Gastroesophageal sphincter (tissue), 4 donors: Measurements from ENCODE around the gene RASGRP3. TPM values are rescaled to one million over a fixed set of nuclear protein-coding genes. Genes with fewer than 3 reads are reported as not detected.

Experiments used
- ATAC-seq: fragments of 150-250 bp; one replicate; pipeline ENCODE4 v1.9.1; 2016; ENCODE audit warnings: mild to moderate bottlenecking, moderate library complexity
- H3K27ac ChIP-seq, 4 donors: fragments of 200-600 bp; sonication (generic) in 3 of 4; 1 replicate in 3 of 4; 2 replicates in 1 of 4; pipeline ENCODE4 v1.5.1; 2016 to 2019
- H3K27me3 ChIP-seq: fragments of 200-600 bp; sonication (generic); one replicate; pipeline ENCODE4 v1.5.1; 2019
- H3K36me3 ChIP-seq, 2 donors: fragments of 200-600 bp; sonication (generic); one replicate each; pipeline ENCODE4 v1.5.1; 2019; ENCODE audit warnings: control low read depth in 1 of 2
- H3K4me1 ChIP-seq, 3 donors: fragments of 200-600 bp; sonication (generic); 1 replicate in 2 of 3; 2 replicates in 1 of 3; pipeline ENCODE4 v1.5.1; 2016 to 2019; ENCODE audit warnings: control low read depth in 2 of 3
- H3K4me3 ChIP-seq, 2 donors: fragments of 200-600 bp; sonication (generic); one replicate each; pipeline ENCODE4 v1.5.1; 2019; ENCODE audit warnings: mild to moderate bottlenecking in 1 of 2, moderate library complexity in 1 of 2
- H3K9me3 ChIP-seq, 3 donors: fragments of 200-600 bp; sonication (generic); one replicate each; pipeline ENCODE4 v1.5.1; 2017 to 2019; ENCODE audit warnings: control low read depth in 2 of 3
- EP300 ChIP-seq: sonication (generic); formaldehyde crosslinking; IDR thresholded peaks from one replicate; pipeline ENCODE4 v1.6.1; 2017; ENCODE audit warnings: antibody characterized with exemption, mild to moderate bottlenecking
- POLR2A ChIP-seq, 2 donors: fragments of 450-650 bp; IDR thresholded peaks; one replicate each; pipeline ENCODE4 v1.6.1; 2017; ENCODE audit warnings: antibody characterized with exemption in 2 of 2, mild to moderate bottlenecking in 2 of 2, moderate library complexity in 1 of 2
- POLR2AphosphoS5 ChIP-seq: sonication (generic); formaldehyde crosslinking; IDR thresholded peaks from one replicate; pipeline ENCODE4 v1.6.1; 2017; ENCODE audit warnings: antibody characterized with exemption
- WGBS, 2 donors: methylation state at CpG; one replicate each; pipeline ENCODE4 v1.1.5; 2018; ENCODE audit warnings: low coverage in 1 of 2; 5-methylcytosine and 5-hydroxymethylcytosine counted together
- total RNA-seq, 4 donors: library from RNA; depleted of rRNA; stranded (reverse); fragments of >200 nt; gene quantifications; one replicate each; pipeline ENCODE4 v1.1.0, GENCODE V29; 2016
- TF ChIP-seq, protein P1 (sequence below), 4 experiments: fragments of 200-600 bp in 2 of 4; fragments of 450-650 bp in 2 of 4; sonication (generic) in 1 of 4; IDR thresholded peaks; one replicate each; pipeline ENCODE4 v1.5.1; 2017 to 2019; ENCODE audit warnings: antibody characterized with exemption in 4 of 4, mild to moderate bottlenecking in 2 of 4, moderate library complexity in 2 of 4

RASGRP3 gene
- total RNA-seq, 4 donors from 2014 or later: 2.6 to 23.3 (median 8.3) TPM

- H3K4me3 ChIP-seq: no peak overlapping the region
- ATAC-seq: no peak
- no peak for TF ChIP-seq POLR2AphosphoS5
- TF ChIP-seq, protein P1, sequence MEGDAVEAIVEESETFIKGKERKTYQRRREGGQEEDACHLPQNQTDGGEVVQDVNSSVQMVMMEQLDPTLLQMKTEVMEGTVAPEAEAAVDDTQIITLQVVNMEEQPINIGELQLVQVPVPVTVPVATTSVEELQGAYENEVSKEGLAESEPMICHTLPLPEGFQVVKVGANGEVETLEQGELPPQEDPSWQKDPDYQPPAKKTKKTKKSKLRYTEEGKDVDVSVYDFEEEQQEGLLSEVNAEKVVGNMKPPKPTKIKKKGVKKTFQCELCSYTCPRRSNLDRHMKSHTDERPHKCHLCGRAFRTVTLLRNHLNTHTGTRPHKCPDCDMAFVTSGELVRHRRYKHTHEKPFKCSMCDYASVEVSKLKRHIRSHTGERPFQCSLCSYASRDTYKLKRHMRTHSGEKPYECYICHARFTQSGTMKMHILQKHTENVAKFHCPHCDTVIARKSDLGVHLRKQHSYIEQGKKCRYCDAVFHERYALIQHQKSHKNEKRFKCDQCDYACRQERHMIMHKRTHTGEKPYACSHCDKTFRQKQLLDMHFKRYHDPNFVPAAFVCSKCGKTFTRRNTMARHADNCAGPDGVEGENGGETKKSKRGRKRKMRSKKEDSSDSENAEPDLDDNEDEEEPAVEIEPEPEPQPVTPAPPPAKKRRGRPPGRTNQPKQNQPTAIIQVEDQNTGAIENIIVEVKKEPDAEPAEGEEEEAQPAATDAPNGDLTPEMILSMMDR (IDR thresholded peaks at IDR 0.05): no peak
- no peak for TF ChIP-seq EP300
- no peak for TF ChIP-seq POLR2A (IDR thresholded peaks at IDR 0.05)
- no peaks in the 10 kb centered on the region for H3K4me1 ChIP-seq
- no peaks in the 10 kb centered on the region for H3K27me3 ChIP-seq
- no peak overlapping the region for H3K27ac ChIP-seq
- no peaks in the 10 kb centered on the region for H3K36me3 ChIP-seq
- no peaks in the 10 kb centered on the region for H3K9me3 ChIP-seq
These were observed 20.8 kb downstream of the RASGRP3 start for GRCh38 chr2:33497221-33497650.

- no peaks in the 10 kb centered on the region for H3K4me1 ChIP-seq
- no peak for TF ChIP-seq POLR2A (IDR thresholded peaks at IDR 0.05)
- TF ChIP-seq EP300: no peak
- no peak for TF ChIP-seq POLR2AphosphoS5
- TF ChIP-seq, protein P1 (IDR thresholded peaks at IDR 0.05): no peak
- H3K27ac ChIP-seq: no peak overlapping the region
- no peaks in the 10 kb centered on the region for H3K27me3 ChIP-seq
- 66 to 91% methylated on average over 5 of the region's 5 CpGs for WGBS, 2 donors
- no peaks in the 10 kb centered on the region for H3K36me3 ChIP-seq
- no peak for ATAC-seq
- H3K9me3 ChIP-seq: no peaks in the 10 kb centered on the region
- H3K4me3 ChIP-seq: no peak overlapping the region
These were observed 22.0 kb downstream of the RASGRP3 start for GRCh38 chr2:33498291-33498956.

GRCh38 chr2:33500177-33500576, 23.7 kb downstream of the RASGRP3 start:
- Histone ChIP-seq H3K4me3 (no peak overlapping the region), H3K9me3 (no peaks in the 10 kb centered on the region), H3K27ac (no peak overlapping the region), H3K4me1 (no peaks in the 10 kb centered on the region), H3K36me3 (no peaks in the 10 kb centered on the region), H3K27me3 (no peaks in the 10 kb centered on the region)
- TF ChIP-seq, protein P1 (IDR thresholded peaks at IDR 0.05): no peak
- no peak for TF ChIP-seq POLR2A (IDR thresholded peaks at IDR 0.05)
- ATAC-seq: no peak
- 88 to 100% methylated on average over 1 to 5 of the region's 5 CpGs for WGBS, 2 donors

DNA sequence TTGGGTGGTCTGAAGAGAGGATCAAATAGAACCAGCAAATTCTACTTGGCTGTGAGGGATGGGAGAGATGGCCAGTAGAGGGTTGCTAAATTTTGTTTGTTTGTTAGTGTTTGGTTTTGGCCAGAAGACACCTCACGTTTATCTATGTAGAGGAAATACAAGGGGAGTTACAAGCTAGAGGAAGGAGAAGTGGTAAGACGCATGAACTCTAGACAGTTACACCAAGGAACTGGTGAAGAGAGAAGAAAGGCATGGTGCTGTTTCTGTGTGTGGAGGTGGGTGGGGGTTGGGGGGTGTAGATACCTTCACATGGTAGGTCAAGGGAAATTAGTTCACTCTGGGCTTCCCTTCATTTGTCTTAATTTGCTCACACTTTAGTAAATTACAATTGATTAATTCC, 25.6 kb downstream of the RASGRP3 start:
- WGBS, 2 donors: 88 to 90% methylated on average over 2 of the region's 2 CpGs
- TF ChIP-seq POLR2A (IDR thresholded peaks at IDR 0.05) (no peak), POLR2AphosphoS5 (no peak), EP300 (no peak)
- TF ChIP-seq, protein P1 (IDR thresholded peaks at IDR 0.05): no peak
- no peaks in the 10 kb centered on the region for H3K4me1 ChIP-seq
- H3K9me3 ChIP-seq: no peaks in the 10 kb centered on the region
- H3K27me3 ChIP-seq: no peaks in the 10 kb centered on the region
- no peak for ATAC-seq
- no peak overlapping the region for H3K4me3 ChIP-seq
- no peaks in the 10 kb centered on the region for H3K36me3 ChIP-seq
- H3K27ac ChIP-seq: no peak overlapping the region

DNA sequence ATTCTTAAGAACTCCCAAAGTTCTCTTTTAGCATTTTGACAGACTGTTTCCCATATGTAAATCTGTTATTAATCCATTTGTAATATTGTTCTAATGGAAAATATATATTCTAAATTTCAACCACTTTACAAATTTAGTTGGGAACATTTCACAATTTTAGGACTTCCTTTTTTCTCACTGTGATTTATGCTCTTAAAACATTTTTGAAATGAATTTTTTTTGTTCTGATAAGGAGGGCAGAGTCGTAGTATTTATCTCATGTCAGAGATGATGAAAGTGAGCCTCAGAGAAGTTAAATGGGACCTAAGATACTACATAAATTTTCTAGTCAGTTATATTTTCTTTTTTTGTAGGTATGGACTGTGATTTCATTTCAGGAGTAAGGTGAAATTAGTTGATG, 26.6 kb downstream of the RASGRP3 start:
- TF ChIP-seq EP300 (no peak), POLR2AphosphoS5 (no peak), POLR2A (IDR thresholded peaks at IDR 0.05) (no peak)
- TF ChIP-seq, protein P1 (IDR thresholded peaks at IDR 0.05): no peak
- H3K9me3 ChIP-seq: no peaks in the 10 kb centered on the region
- H3K36me3 ChIP-seq: no peaks in the 10 kb centered on the region
- H3K27ac ChIP-seq: no peak overlapping the region
- no peak overlapping the region for H3K4me3 ChIP-seq
- no peaks in the 10 kb centered on the region for H3K4me1 ChIP-seq
- WGBS, 2 donors: 67 to 89% methylated on average over 1 of the region's 1 CpG
- no peak for ATAC-seq
- H3K27me3 ChIP-seq: no peaks in the 10 kb centered on the region
